Measurements from ENCODE around the gene ZNF823.
A peak's percentile ranks its signal among the peaks of the same experiment; 100 is the strongest.
"Not testable (repeated sequence)": the region's sequence is repeated elsewhere in the genome, so short reads cannot be mapped to it uniquely, and the experiment has no call there.

Gene ZNF823

GRCh38 chr19:11738746-11739620 lies at the start of gene ZNF823:
Gene ZNF823, minus strand, starts transcription at chr19:11738946. Its CDS starts 127 bp downstream, at chr19:11738819.
- peak; percentile 93 for DNase-seq

DNA sequence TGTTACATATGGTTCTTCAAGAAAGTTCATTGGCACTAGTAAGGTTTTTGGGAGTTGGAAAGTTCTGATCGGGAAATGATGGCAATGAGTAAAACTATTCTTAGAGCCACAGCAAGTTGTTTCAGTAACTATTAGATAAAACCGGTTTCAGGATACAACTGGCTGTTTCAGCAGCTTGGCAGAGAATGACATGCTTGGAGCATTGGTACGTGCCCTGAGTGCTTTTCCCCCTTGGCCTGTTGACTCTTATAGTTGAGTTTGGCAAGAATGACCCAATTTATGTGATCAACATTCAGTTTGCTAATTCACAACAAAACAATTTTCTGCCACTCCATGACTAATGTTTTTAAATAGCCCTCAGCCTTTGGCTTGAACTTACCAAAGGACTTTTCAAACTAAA lies 48.8 kb upstream of the ZNF823 start:
- no peak for DNase-seq

DNA sequence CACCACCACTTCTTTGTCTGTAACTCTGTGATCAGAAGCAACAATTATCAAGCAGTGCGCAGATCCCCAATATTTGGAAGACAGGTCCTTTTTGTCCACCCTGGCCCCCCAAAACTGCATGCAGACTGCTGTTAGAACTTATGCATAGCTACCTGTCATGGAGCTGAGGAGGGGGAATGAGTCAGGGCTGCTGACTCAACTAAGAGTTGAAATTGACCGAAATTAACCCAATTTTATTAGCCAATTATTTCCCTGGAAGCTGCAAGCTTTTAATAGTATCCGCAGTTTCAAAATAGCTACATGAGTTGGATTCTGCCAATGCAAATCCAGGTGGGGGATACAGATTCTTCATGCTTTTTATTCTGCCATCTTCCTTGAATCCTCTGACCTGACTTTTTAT lies 45.6 kb upstream of the ZNF823 start:
- DNase-seq, result no peak

- no peak for DNase-seq
Observed at GRCh38 chr19:11783767-11784166, 45.0 kb upstream of the ZNF823 start.

- DNase-seq, result no peak
Observed at GRCh38 chr19:11781295-11782057, 42.7 kb upstream of the ZNF823 start.

- DNase-seq, result no peak
Observed at GRCh38 chr19:11780431-11781020, 41.8 kb upstream of the ZNF823 start.

GRCh38 chr19:11776669-11777068 lies 37.9 kb upstream of the ZNF823 start:
- DNase-seq, result not testable (repeated sequence)

GRCh38 chr19:11771520-11771919 lies 32.8 kb upstream of the ZNF823 start:
- not testable (repeated sequence) for DNase-seq

- no peak for DNase-seq
Observed at GRCh38 chr19:11769995-11770394, 31.2 kb upstream of the ZNF823 start.

- DNase-seq, result no peak
Observed at GRCh38 chr19:11767633-11768133, 28.9 kb upstream of the ZNF823 start.

- peak; percentile 61 for DNase-seq
Observed at GRCh38 chr19:11766597-11767591, 28.1 kb upstream of the ZNF823 start, which contains the start of gene ZNF441. Gene ZNF441, plus strand, starts transcription at chr19:11767000. Its CDS starts 194 bp downstream, at chr19:11767194.

DNA sequence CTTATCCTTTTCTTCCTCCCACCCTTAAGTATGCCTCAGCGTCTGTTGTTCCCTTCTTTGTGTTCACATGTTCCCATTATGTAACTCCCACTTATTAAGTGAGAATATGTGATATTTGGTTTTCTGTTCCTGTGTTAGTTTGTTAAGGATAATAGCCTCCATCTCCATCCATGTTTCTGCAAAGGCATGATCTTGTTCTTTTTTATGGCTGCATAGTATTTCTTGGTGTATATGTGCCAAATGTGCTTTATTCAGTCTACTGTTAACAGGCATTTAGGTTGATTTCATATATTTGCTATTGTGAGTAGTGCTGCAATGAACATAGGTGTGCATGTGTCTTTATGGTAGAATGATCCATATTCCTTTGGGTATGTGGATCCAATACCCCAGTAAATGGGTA lies 24.9 kb upstream of the ZNF823 start:
- DNase-seq, result no peak

- DNase-seq, result no peak
Observed at GRCh38 chr19:11763117-11763516, 24.4 kb upstream of the ZNF823 start.

- DNase-seq, result no peak
Observed at GRCh38 chr19:11759805-11760204, 21.1 kb upstream of the ZNF823 start.

- DNase-seq, result no peak
Observed at GRCh38 chr19:11756965-11757364, 18.2 kb upstream of the ZNF823 start.

- no peak for DNase-seq
Observed at GRCh38 chr19:11754663-11755062, 15.9 kb upstream of the ZNF823 start.

GRCh38 chr19:11752244-11752736 lies 13.5 kb upstream of the ZNF823 start:
- no peak for DNase-seq

DNA sequence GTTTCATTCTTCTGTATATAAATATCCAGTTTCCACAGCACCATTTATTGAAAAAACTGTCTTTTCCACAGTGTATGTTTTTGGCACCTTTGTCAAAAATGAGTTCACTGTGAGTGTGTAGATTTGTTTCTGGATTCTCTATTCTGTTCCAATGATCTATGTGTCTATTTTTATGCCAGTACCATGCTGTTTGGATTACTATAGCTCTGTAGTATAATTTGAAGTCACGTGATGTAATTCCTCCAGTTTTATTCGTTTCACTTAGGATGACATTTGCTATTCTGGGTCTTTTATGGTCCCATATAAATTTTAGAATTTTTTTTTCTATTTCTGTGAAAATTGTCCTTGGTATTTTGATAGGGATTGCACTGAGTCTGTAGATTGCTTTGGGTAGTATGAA lies 11.0 kb upstream of the ZNF823 start:
- DNase-seq, result no peak

DNA sequence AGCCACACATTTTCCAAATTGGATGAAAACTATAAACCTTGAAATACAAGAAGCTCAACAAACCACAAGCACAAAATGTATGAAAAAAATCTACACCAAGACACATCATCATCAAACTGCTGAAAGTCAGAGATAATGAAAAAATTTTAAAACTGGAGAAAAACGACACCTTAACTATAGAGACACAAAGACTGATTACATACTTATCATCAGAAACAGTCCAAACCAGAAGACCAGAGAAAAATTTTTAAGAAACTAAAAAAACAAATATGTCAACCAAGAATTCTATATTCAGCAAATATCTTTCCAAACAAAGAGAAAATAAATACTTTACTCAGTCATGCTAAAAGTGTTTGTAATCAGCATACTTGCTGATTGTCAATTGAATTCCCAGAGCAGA lies 8.5 kb upstream of the ZNF823 start:
- no peak for DNase-seq

- DNase-seq, result no peak
Observed at GRCh38 chr19:11745869-11746268, 7.1 kb upstream of the ZNF823 start.

- DNase-seq, result no peak
Observed at GRCh38 chr19:11737964-11738745, 591 bp downstream of the ZNF823 start.

Measured in NCI-H748 treated with DMSO at 0.1 percent for 48 hours (cell line).